Urothelium cell line (cell line): ENCODE measurements around the gene FXN.
"Not testable (repeated sequence)": the region's sequence is repeated elsewhere in the genome, so short reads cannot be mapped to it uniquely, and the experiment has no call there.

ENCODE experiments used
- DNase-seq: peaks from one replicate; pipeline ENCODE4 v3.0.0; 2011; ENCODE audit warnings: low spot score, mixed read lengths
- FAIRE-seq: peaks from 2 replicates; lab custom pipeline; 2011; peaks lifted over from hg19 to GRCh38; lab: Jason Lieb, UNC

FXN gene

GRCh38 chr9:69094361-69095135 is 59.0 kb downstream of the FXN start:
- FAIRE-seq: not testable (repeated sequence)

GRCh38 chr9:69097064-69097463 is 61.5 kb downstream of the FXN start:
- DNase-seq (peak; percentile 14), FAIRE-seq (no peak)

More at GRCh38 chr9:69094361-69095135, 59.0 kb downstream of the FXN start:
- DNase-seq: not testable (repeated sequence)

GRCh38 chr9:69097923-69098593 is 62.5 kb downstream of the FXN start:
- DNase-seq: no peak
- FAIRE-seq: no peak

GRCh38 chr9:69103348-69103996 is 67.9 kb downstream of the FXN start:
- FAIRE-seq: not testable (repeated sequence)

GRCh38 chr9:69104830-69105527 is 69.4 kb downstream of the FXN start:
- DNase-seq (no peak), FAIRE-seq (no peak)

More at GRCh38 chr9:69103348-69103996, 67.9 kb downstream of the FXN start:
- DNase-seq: not testable (repeated sequence)

- DNase-seq (no peak), FAIRE-seq (no peak)
Measured at GRCh38 chr9:69107771-69108170, 72.2 kb downstream of the FXN start.

GRCh38 chr9:69108706-69109105 is 73.2 kb downstream of the FXN start:
- not testable (repeated sequence) for DNase-seq, FAIRE-seq

GRCh38 chr9:69109152-69109551 is 73.6 kb downstream of the FXN start:
- DNase-seq (no peak), FAIRE-seq (no peak)

- FAIRE-seq, DNase-seq: not testable (repeated sequence)
Measured at GRCh38 chr9:69112646-69113045, 77.1 kb downstream of the FXN start.

- DNase-seq (no peak), FAIRE-seq (no peak)
Measured at GRCh38 chr9:69115621-69116020, 80.1 kb downstream of the FXN start.

GRCh38 chr9:69118656-69119055 is 83.1 kb downstream of the FXN start:
- DNase-seq: no peak
- no peak for FAIRE-seq

- FAIRE-seq (no peak), DNase-seq (peak; percentile 83)
Measured at GRCh38 chr9:69120380-69121154, 85.0 kb downstream of the FXN start.

GRCh38 chr9:69121155-69122081 is 85.9 kb downstream of the FXN start:
- peak; percentile 49 for DNase-seq
- FAIRE-seq: no peak

GRCh38 chr9:69122082-69122548 is 86.6 kb downstream of the FXN start:
- no peak for FAIRE-seq
- peak; percentile 58 for DNase-seq

- no peak for DNase-seq
- FAIRE-seq: no peak
Measured at GRCh38 chr9:69122549-69123141, 87.1 kb downstream of the FXN start.

- no peak for FAIRE-seq
- DNase-seq: peak; percentile 36
Measured at GRCh38 chr9:69130456-69131441, 95.2 kb downstream of the FXN start.

- peak; percentile 29 for DNase-seq
- FAIRE-seq: no peak
Measured at GRCh38 chr9:69131682-69132081, 96.1 kb downstream of the FXN start.
